Neuronal stem cell (in vitro differentiated cells): ENCODE results near the gene APOBEC2.

ENCODE experiments used
- DNase-seq: peaks from one replicate; pipeline ENCODE4 v3.0.0-alpha.2; 2013; ENCODE audit warnings: low spot score
- H2AFZ ChIP-seq: one replicate; pipeline ENCODE4 v1.6.1; 2013; ENCODE audit warnings: mild to moderate bottlenecking, low read length, inconsistent platforms
- H2AK5ac ChIP-seq: 2 replicates; pipeline ENCODE4 v1.6.1; 2013; ENCODE audit warnings: low read depth, mild to moderate bottlenecking, inconsistent platforms, low read length, moderate library complexity, mixed read lengths
- H2BK120ac ChIP-seq: 2 replicates; pipeline ENCODE4 v1.6.1; 2013; ENCODE audit warnings: low read depth, mild to moderate bottlenecking, inconsistent platforms, low read length, moderate library complexity, mixed read lengths
- H2BK12ac ChIP-seq: one replicate; pipeline ENCODE4 v1.6.1; 2013; ENCODE audit warnings: low read length, inconsistent platforms
- H2BK15ac ChIP-seq: 2 replicates; pipeline ENCODE4 v1.6.1; 2013; ENCODE audit warnings: mild to moderate bottlenecking, low read length, inconsistent platforms, mixed read lengths
- H2BK5ac ChIP-seq: one replicate; pipeline ENCODE4 v1.6.1; 2013; ENCODE audit warnings: inconsistent platforms, mild to moderate bottlenecking, low read length, moderate library complexity
- H3K14ac ChIP-seq: one replicate; pipeline ENCODE4 v1.6.1; 2013; ENCODE audit warnings: low read length, inconsistent platforms
- H3K18ac ChIP-seq: 2 replicates; pipeline ENCODE4 v1.6.1; 2013; ENCODE audit warnings: low read length, inconsistent platforms
- H3K23ac ChIP-seq: 2 replicates; pipeline ENCODE4 v1.6.1; 2013; ENCODE audit warnings: low read depth, mild to moderate bottlenecking, mixed read lengths, low read length, inconsistent platforms; ENCODE audit not compliant: poor library complexity
- H3K27ac ChIP-seq: replicated peaks from 3 replicates; pipeline ENCODE4 v1.5.1; 2013; ENCODE audit warnings: low read length, inconsistent platforms
- H3K27me3 ChIP-seq, 3 experiments: 2 replicates each; pipeline ENCODE4 v1.6.1; 2013; ENCODE audit warnings: low read length in 3 of 3, mild to moderate bottlenecking in 2 of 3, inconsistent platforms in 1 of 3, low read depth in 1 of 3, mixed read lengths in 1 of 3, moderate library complexity in 1 of 3; ENCODE audit not compliant: control insufficient read depth in 3 of 3, insufficient read depth in 3 of 3
- H3K36me3 ChIP-seq, 2 donors: replicated peaks in 1 of 2; 2 replicates each; pipeline ENCODE4 v1.6.1; 2013; ENCODE audit warnings: low read length in 2 of 2; ENCODE audit not compliant: control insufficient read depth in 2 of 2, insufficient read depth in 2 of 2
- H3K4ac ChIP-seq: 2 replicates; pipeline ENCODE4 v1.6.1; 2013; ENCODE audit warnings: inconsistent platforms, mild to moderate bottlenecking, low read length, moderate library complexity
- H3K4me1 ChIP-seq, 2 donors: 1 replicate in 1 of 2; 2 replicates in 1 of 2; pipeline ENCODE4 v1.6.1; 2013; ENCODE audit warnings: low read length in 2 of 2, low read depth in 1 of 2; ENCODE audit not compliant: control insufficient read depth in 2 of 2, insufficient read depth in 1 of 2
- H3K4me2 ChIP-seq: one replicate; pipeline ENCODE4 v1.6.1; 2013; ENCODE audit warnings: mild to moderate bottlenecking, low read length, inconsistent platforms; ENCODE audit not compliant: insufficient read depth, poor library complexity, severe bottlenecking
- H3K4me3 ChIP-seq, 2 donors: 2 replicates each; pipeline ENCODE4 v1.5.1; 2013; ENCODE audit warnings: low read length in 2 of 2, mild to moderate bottlenecking in 2 of 2, inconsistent platforms in 1 of 2, moderate library complexity in 1 of 2
- H3K79me1 ChIP-seq: one replicate; pipeline ENCODE4 v1.6.1; 2013; ENCODE audit warnings: low read depth, mild to moderate bottlenecking, inconsistent platforms, low read length, moderate library complexity
- H3K9ac ChIP-seq: one replicate; pipeline ENCODE4 v1.6.1; 2013; ENCODE audit warnings: mild to moderate bottlenecking, low read depth, low read length, inconsistent platforms; ENCODE audit not compliant: poor library complexity
- H3K9me3 ChIP-seq, 2 donors: replicated peaks in 1 of 2; 2 replicates each; pipeline versions ENCODE3 to v1.6.1; 2013; ENCODE audit warnings: low read length in 2 of 2, mild to moderate bottlenecking in 2 of 2, inconsistent platforms in 1 of 2, low read depth in 1 of 2, mixed read lengths in 1 of 2, moderate library complexity in 1 of 2; ENCODE audit not compliant: control insufficient read depth in 2 of 2, insufficient read depth in 1 of 2
- H4K8ac ChIP-seq: one replicate; pipeline ENCODE4 v1.6.1; 2013; ENCODE audit warnings: low read depth, mild to moderate bottlenecking, inconsistent platforms, low read length, moderate library complexity
- H4K91ac ChIP-seq: one replicate; pipeline ENCODE4 v1.6.1; 2013; ENCODE audit warnings: low read length, low read depth, mild to moderate bottlenecking, inconsistent platforms; ENCODE audit not compliant: poor library complexity
- WGBS, 2 donors: extraction: QIAGEN DNeasy Blood & Tissue Kit; methylation state at CpG; one replicate each; pipeline ENCODE4 v1.1.7; 2013; ENCODE audit warnings: missing lambda C conversion rate in 2 of 2, mixed read lengths in 1 of 2; ENCODE audit not compliant: insufficient read length in 2 of 2, insufficient replicate concordance in 1 of 2; ENCODE audit errors: extremely low coverage in 2 of 2; 5-methylcytosine and 5-hydroxymethylcytosine counted together

APOBEC2 gene

GRCh38 chr6:41100871-41101287, 47.9 kb downstream of the APOBEC2 start:
- Histone ChIP-seq H3K4ac (no peak overlapping the region), H2BK120ac (no peak overlapping the region), H4K91ac (no peak overlapping the region), H3K27ac (no peak overlapping the region), H3K4me2 (no peak overlapping the region), H3K9ac (no peak overlapping the region), H3K27me3 (no peaks in the 10 kb centered on the region), H3K9me3 (no peaks in the 10 kb centered on the region), H2BK5ac (no peak overlapping the region), H3K79me1 (no peaks in the 10 kb centered on the region), H3K4me1 (no peaks in the 10 kb centered on the region), H3K4me3 (no peak overlapping the region), H3K14ac (no peak overlapping the region), H3K18ac (no peak overlapping the region), H2BK15ac (no peak overlapping the region), H2BK12ac (no peak overlapping the region), H4K8ac (no peak overlapping the region), H2AFZ (no peak overlapping the region), H3K36me3 (peaks cover 23 to 54% of the 10 kb centered on the region in 2 donors), H2AK5ac (no peak overlapping the region), H3K23ac (no peak overlapping the region)
- DNase-seq: peak; percentile 17
- WGBS, 2 donors: no CpG with 5 or more reads among the region's 42 CpGs

GRCh38 chr6:41103847-41104246, 50.8 kb downstream of the APOBEC2 start:
- no peak overlapping the region for H3K27ac ChIP-seq
- DNase-seq: no peak
- H3K4ac ChIP-seq: no peak overlapping the region
- no peak overlapping the region for H2AK5ac ChIP-seq
- WGBS, 2 donors: no CpG with 5 or more reads among the region's 3 CpGs
- no peaks in the 10 kb centered on the region for H3K9me3 ChIP-seq
- H3K79me1 ChIP-seq: no peaks in the 10 kb centered on the region
- no peak overlapping the region for H3K18ac ChIP-seq
- no peak overlapping the region for H4K91ac ChIP-seq
- H3K9ac ChIP-seq: no peak overlapping the region
- no peak overlapping the region for H3K14ac ChIP-seq
- no peak overlapping the region for H4K8ac ChIP-seq
- peaks cover 4 to 24% of the 10 kb centered on the region in 2 donors for H3K36me3 ChIP-seq
- H2BK12ac ChIP-seq: no peak overlapping the region
- H3K4me1 ChIP-seq: no peaks in the 10 kb centered on the region
- no peak overlapping the region for H3K4me2 ChIP-seq
- no peak overlapping the region for H2BK15ac ChIP-seq
- no peak overlapping the region for H2BK5ac ChIP-seq
- H3K27me3 ChIP-seq: no peaks in the 10 kb centered on the region
- H3K23ac ChIP-seq: no peak overlapping the region
- H3K4me3 ChIP-seq: no peak overlapping the region
- no peak overlapping the region for H2AFZ ChIP-seq
- H2BK120ac ChIP-seq: no peak overlapping the region

GRCh38 chr6:41111017-41111416, 58.0 kb downstream of the APOBEC2 start:
- no peaks in the 10 kb centered on the region for H3K4me1 ChIP-seq
- no peak for DNase-seq
- no peak overlapping the region for H4K91ac ChIP-seq
- no peak overlapping the region for H4K8ac ChIP-seq
- H2AFZ ChIP-seq: no peak overlapping the region
- H3K36me3 ChIP-seq: no peaks in the 10 kb centered on the region
- no peaks in the 10 kb centered on the region for H3K9me3 ChIP-seq
- no peaks in the 10 kb centered on the region for H3K79me1 ChIP-seq
- WGBS, 2 donors: no CpG with 5 or more reads among the region's 3 CpGs
- no peak overlapping the region for H3K27ac ChIP-seq
- H2BK120ac ChIP-seq: no peak overlapping the region
- no peak overlapping the region for H2AK5ac ChIP-seq
- H3K9ac ChIP-seq: no peak overlapping the region
- H2BK12ac ChIP-seq: no peak overlapping the region
- H3K18ac ChIP-seq: no peak overlapping the region
- no peak overlapping the region for H3K4ac ChIP-seq
- no peaks in the 10 kb centered on the region for H3K27me3 ChIP-seq
- no peak overlapping the region for H2BK15ac ChIP-seq
- no peak overlapping the region for H3K4me3 ChIP-seq
- H2BK5ac ChIP-seq: no peak overlapping the region
- H3K23ac ChIP-seq: no peak overlapping the region
- H3K4me2 ChIP-seq: no peak overlapping the region
- no peak overlapping the region for H3K14ac ChIP-seq
